Gastrocnemius medialis (tissue), 4 donors: Measurements from ENCODE around the gene MTMR12.
"Not testable (repeated sequence)": the region's sequence is repeated elsewhere in the genome, so short reads cannot be mapped to it uniquely, and the experiment has no call there.

ENCODE experiments used
- CTCF ChIP-seq, 5 experiments: fragments of 450-650 bp in 3 of 5; fragments of 200-600 bp in 2 of 5; sonication (generic) in 2 of 5; IDR thresholded peaks in 4 of 5; conservative IDR thresholded peaks in 1 of 5; 1 replicate in 4 of 5; 2 replicates in 1 of 5; pipeline ENCODE4 v1.5.1; 2016 to 2019; ENCODE audit warnings: antibody characterized with exemption in 5 of 5, mild to moderate bottlenecking in 3 of 5, moderate library complexity in 3 of 5
- POLR2A ChIP-seq, 2 donors: fragments of 450-650 bp; IDR thresholded peaks; one replicate each; pipeline ENCODE4 v1.6.1; 2017; ENCODE audit warnings: antibody characterized with exemption in 2 of 2, mild to moderate bottlenecking in 2 of 2, moderate library complexity in 2 of 2

- not testable (repeated sequence) for TF ChIP-seq CTCF (IDR thresholded peaks at IDR 0.05 in 4 of 5, conservative IDR thresholded peaks at IDR 0.05 in 1 of 5); POLR2A (IDR thresholded peaks at IDR 0.05)
Observed at GRCh38 chr5:32208837-32209236, 103.9 kb downstream of the MTMR12 start.
